H1 (cell line): ENCODE measurements around the gene MCCC1. TPM values are rescaled to one million over a fixed set of nuclear protein-coding genes. Genes with fewer than 3 reads are reported as not detected.

Experiments
- CTCF ChIA-PET: fragments of 300-600 bp; sonication (Branson Sonifier 250); formaldehyde crosslinking; loops from one replicate; lab custom pipeline; 2021; ENCODE audit not compliant: partially characterized antibody; lab: Charles Lee
- POLR2A ChIA-PET: fragments of 300-600 bp; sonication (Branson Sonifier 250); formaldehyde crosslinking; loops from one replicate; lab custom pipeline; 2021; ENCODE audit warnings: inconsistent platforms; ENCODE audit not compliant: partially characterized antibody; lab: Charles Lee
- DNase-seq, 2 experiments: peaks; one replicate each; pipeline versions ENCODE4 v3.0.0 to v3.0.0-alpha.2; 2010 to 2022; ENCODE audit warnings: low spot score in 2 of 2, low read depth in 1 of 2, mixed read lengths in 1 of 2
- FAIRE-seq: peaks from 2 replicates; lab custom pipeline; 2011; peaks lifted over from hg19 to GRCh38; lab: Jason Lieb, UNC
- H2AFZ ChIP-seq: 2 replicates; pipeline ENCODE4 v1.8.1; 2012; ENCODE audit warnings: low read length, inconsistent platforms
- H2AK5ac ChIP-seq: 2 replicates; pipeline ENCODE4 v1.6.1; 2013; ENCODE audit warnings: low read depth, low read length
- H2BK120ac ChIP-seq: replicated peaks from 2 replicates; pipeline ENCODE3; 2013; ENCODE audit warnings: low read depth, low read length, inconsistent platforms
- H2BK12ac ChIP-seq: 2 replicates; pipeline ENCODE4 v1.6.1; 2013; ENCODE audit warnings: low read depth, low read length
- H2BK15ac ChIP-seq: 2 replicates; pipeline ENCODE4 v1.6.1; 2013; ENCODE audit warnings: low read length
- H2BK20ac ChIP-seq: 2 replicates; pipeline ENCODE4 v1.6.1; 2013; ENCODE audit warnings: low read length
- H2BK5ac ChIP-seq: 2 replicates; pipeline ENCODE4 v1.6.1; 2013; ENCODE audit warnings: low read depth, low read length
- H3K14ac ChIP-seq: 2 replicates; pipeline ENCODE4 v1.6.1; 2013; ENCODE audit warnings: inconsistent platforms; ENCODE audit not compliant: insufficient read length
- H3K18ac ChIP-seq: 2 replicates; pipeline ENCODE4 v1.6.1; 2013; ENCODE audit warnings: low read length; ENCODE audit errors: extremely low read depth
- H3K23ac ChIP-seq: 2 replicates; pipeline ENCODE4 v1.6.1; 2013; ENCODE audit warnings: inconsistent platforms; ENCODE audit not compliant: insufficient read length
- H3K23me2 ChIP-seq: 2 replicates; pipeline ENCODE4 v1.6.1; 2013; ENCODE audit warnings: low read depth, low read length
- H3K27ac ChIP-seq: 2 replicates; pipeline ENCODE4 v1.6.1; 2011; ENCODE audit warnings: low read depth, low read length, inconsistent platforms
- H3K27me3 ChIP-seq, 4 experiments: replicated peaks in 1 of 4; 1 replicate in 1 of 4; 2 replicates in 3 of 4; pipeline versions ENCODE4 v1.6.1 to v1.8.1; 2011 to 2013; ENCODE audit warnings: low read length in 3 of 4, mild to moderate bottlenecking in 3 of 4, inconsistent platforms in 2 of 4, mixed read lengths in 2 of 4, moderate library complexity in 1 of 4; ENCODE audit not compliant: control insufficient read depth in 3 of 4, insufficient read depth in 3 of 4; ENCODE audit errors: extremely low read depth in 1 of 4
- H3K36me3 ChIP-seq, 4 experiments: 2 replicates each; pipeline versions ENCODE4 v1.6.1 to v1.8.1; 2011 to 2013; ENCODE audit warnings: mild to moderate bottlenecking in 4 of 4, low read length in 3 of 4, moderate library complexity in 2 of 4, control low read depth in 1 of 4, inconsistent platforms in 1 of 4; ENCODE audit not compliant: insufficient read depth in 4 of 4, control insufficient read depth in 2 of 4
- H3K4ac ChIP-seq: replicated peaks from 2 replicates; pipeline ENCODE3; 2013; ENCODE audit warnings: low read length, low read depth, mixed read lengths, inconsistent platforms; ENCODE audit not compliant: insufficient read length
- H3K4me1 ChIP-seq, 4 experiments: replicated peaks in 1 of 4; 1 replicate in 1 of 4; 2 replicates in 3 of 4; pipeline versions ENCODE4 v1.6.1 to v1.8.1; 2011 to 2013; ENCODE audit warnings: low read length in 3 of 4, inconsistent platforms in 2 of 4, mixed read lengths in 1 of 4; ENCODE audit not compliant: insufficient read depth in 4 of 4, control insufficient read depth in 3 of 4
- H3K4me2 ChIP-seq, 2 experiments: 2 replicates each; pipeline versions ENCODE4 v1.6.1 to v1.8.1; 2011 to 2013; ENCODE audit warnings: low read depth in 2 of 2, low read length in 2 of 2, control low read depth in 1 of 2, inconsistent platforms in 1 of 2, mild to moderate bottlenecking in 1 of 2; ENCODE audit not compliant: insufficient read depth in 1 of 2
- H3K4me3 ChIP-seq, 4 experiments: fragments of 200-600, 300-600 bp in 1 of 4; sonication (generic), shearing (Covaris generic), sonication (Bioruptor Twin) in 1 of 4; 2 replicates each; pipeline versions ENCODE4 v1.5.1 to v1.8.1; 2011 to 2016; ENCODE audit warnings: low read length in 4 of 4, low read depth in 3 of 4, control low read depth in 2 of 4, inconsistent platforms in 2 of 4, mild to moderate bottlenecking in 2 of 4, mixed read lengths in 1 of 4, moderate library complexity in 1 of 4; ENCODE audit not compliant: insufficient read depth in 2 of 4; ENCODE audit errors: extremely low read depth in 1 of 4
- H3K56ac ChIP-seq: replicated peaks from 2 replicates; pipeline ENCODE3; 2013; ENCODE audit warnings: low read depth, mild to moderate bottlenecking, mixed read lengths, low read length, inconsistent platforms; ENCODE audit not compliant: insufficient read length
- H3K79me1 ChIP-seq: 2 replicates; pipeline ENCODE4 v1.6.1; 2013; ENCODE audit warnings: low read depth, low read length, control low read depth
- H3K79me2 ChIP-seq, 2 experiments: 2 replicates each; pipeline versions ENCODE4 v1.6.1 to v1.8.1; 2012 to 2013; ENCODE audit warnings: low read length in 2 of 2, mild to moderate bottlenecking in 2 of 2, inconsistent platforms in 1 of 2; ENCODE audit not compliant: insufficient read depth in 2 of 2, control insufficient read depth in 1 of 2
- H3K9ac ChIP-seq, 4 experiments: replicated peaks in 1 of 4; 1 replicate in 1 of 4; 2 replicates in 3 of 4; pipeline versions ENCODE4 v1.6.1 to v1.8.1; 2011 to 2013; ENCODE audit warnings: low read depth in 3 of 4, low read length in 3 of 4, control low read depth in 2 of 4, mild to moderate bottlenecking in 2 of 4, moderate library complexity in 2 of 4, inconsistent platforms in 1 of 4; ENCODE audit errors: extremely low read depth in 1 of 4
- H3K9me3 ChIP-seq, 2 experiments: 2 replicates each; pipeline versions ENCODE4 v1.6.1 to v1.8.1; 2012 to 2013; ENCODE audit warnings: mild to moderate bottlenecking in 2 of 2, moderate library complexity in 2 of 2, control low read depth in 1 of 2, inconsistent platforms in 1 of 2, low read depth in 1 of 2, low read length in 1 of 2, mixed read lengths in 1 of 2; ENCODE audit not compliant: insufficient read depth in 2 of 2
- H4K20me1 ChIP-seq, 2 experiments: replicated peaks in 1 of 2; 2 replicates each; pipeline versions ENCODE3 to v1.8.1; 2011 to 2013; ENCODE audit warnings: inconsistent platforms in 2 of 2, low read length in 2 of 2, mild to moderate bottlenecking in 1 of 2; ENCODE audit not compliant: insufficient read depth in 2 of 2, control insufficient read depth in 1 of 2
- H4K5ac ChIP-seq: 2 replicates; pipeline ENCODE4 v1.6.1; 2013; ENCODE audit warnings: low read length, low read depth, mixed read lengths, inconsistent platforms; ENCODE audit not compliant: insufficient read length
- H4K8ac ChIP-seq: 2 replicates; pipeline ENCODE4 v1.8.0; 2013; ENCODE audit warnings: mild to moderate bottlenecking, moderate library complexity, low read length, inconsistent platforms; ENCODE audit not compliant: insufficient read depth; ENCODE audit errors: extremely low read depth
- H4K91ac ChIP-seq: replicated peaks from 2 replicates; pipeline ENCODE3; 2013; ENCODE audit warnings: low read length, mixed read lengths, inconsistent platforms; ENCODE audit not compliant: insufficient read length
- MAX ChIP-seq: IDR thresholded peaks from 2 replicates; pipeline ENCODE4 v1.6.1; 2012; ENCODE audit warnings: inconsistent platforms
- WGBS, 2 experiments: shearing (Covaris generic) in 1 of 2; methylation state at CpG; one replicate each; pipeline versions ENCODE4 v1.1.6 to v1.1.7; 2013 to 2015; ENCODE audit warnings: low lambda C conversion rate in 2 of 2, mixed read lengths in 2 of 2, inconsistent platforms in 1 of 2, low coverage in 1 of 2, missing lambda C conversion rate in 1 of 2; ENCODE audit not compliant: insufficient replicate concordance in 2 of 2, insufficient coverage in 1 of 2, insufficient read length in 1 of 2; ENCODE audit errors: extremely low coverage in 1 of 2, missing lambda C conversion rate in 1 of 2; 5-methylcytosine and 5-hydroxymethylcytosine counted together
- polyA plus RNA-seq, 7 experiments: library from polyadenylated mRNA; depleted of rRNA in 3 of 7; stranded (reverse) in 5 of 7; unstranded in 2 of 7; fragments of >200 nt in 5 of 7; fragments of 200-250 nt in 2 of 7; gene quantifications; 1 replicate in 5 of 7; 2 replicates in 1 of 7; 4 replicates in 1 of 7; pipeline versions ENCODE4 v1.2.1 to v1.2.3, GENCODE V29; 2011 to 2013; ENCODE audit warnings: missing spikeins in 2 of 7, mixed read lengths in 2 of 7
- total RNA-seq: library from RNA; stranded (reverse); fragmentation: NEBNext Ultra II Directional; extraction: Animal tissue kit (Norgen Biotek cat#: 25700); gene quantifications from 2 replicates; pipeline ENCODE4 v1.2.1, GENCODE V29; 2021

MCCC1 gene
- total and polyA plus RNA-seq, 2 of the 8 experiments (the other 6 are each of a cell fraction or from before 2014, with no cell fraction given), result 10.8 to 21.5 TPM

DNA sequence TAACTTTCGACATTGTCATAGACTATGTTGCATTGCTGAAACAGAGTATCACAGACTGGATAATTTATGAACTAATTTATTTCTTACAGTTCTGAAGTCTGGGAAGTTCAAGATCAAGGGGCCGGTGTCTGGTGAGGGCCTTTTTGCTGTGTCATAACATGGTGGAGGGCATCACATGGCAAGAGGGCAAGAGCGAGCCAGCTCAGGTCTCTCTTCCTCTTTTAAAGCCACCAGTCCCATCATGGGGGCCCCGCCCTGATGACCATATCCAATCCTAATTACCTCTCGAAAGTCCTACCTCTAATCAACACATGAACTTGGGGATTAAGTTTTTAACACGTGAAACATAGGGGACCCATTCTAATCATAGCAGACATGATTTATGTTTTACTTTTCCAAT is 85.4 kb downstream of the MCCC1 start:
- no peak overlapping the region for H2BK120ac ChIP-seq
- no peak overlapping the region for H3K4me2 ChIP-seq
- no peak overlapping the region for H3K14ac ChIP-seq
- H4K5ac ChIP-seq, result no peak overlapping the region
- H3K56ac ChIP-seq, result no peak overlapping the region
- no peak overlapping the region for H2AK5ac ChIP-seq
- H3K36me3 ChIP-seq, result peaks cover 0 to 22% (median 6%) of the 10 kb centered on the region in 4 experiments; a peak in 4 of 8 replicates
- H3K4me1 ChIP-seq, result peaks cover 0 to 3% (median 0%) of the 10 kb centered on the region in 4 experiments; a peak in 2 of 7 replicates
- no peak overlapping the region for H3K27ac ChIP-seq
- no peaks in the 10 kb centered on the region for H3K23me2 ChIP-seq
- no peak overlapping the region for H4K8ac ChIP-seq
- H2BK12ac ChIP-seq, result no peak overlapping the region
- no peaks in the 10 kb centered on the region for H3K79me1 ChIP-seq
- peaks cover 0 to 3% of the 10 kb centered on the region in 2 experiments for H4K20me1 ChIP-seq
- ChIA-PET POLR2A (interaction anchor here (0.7 kb wide), 1 partner anchor 32 kb away, joined by 3 read pairs; no protein-coding TSS in a partner anchor), CTCF (interaction anchor here (0.6 to 0.9 kb wide), 3 partner anchors 22 to 71 kb away, joined by 3 read pairs; no protein-coding TSS in a partner anchor)
- H3K4me3 ChIP-seq, result no peak overlapping the region
- no peaks in the 10 kb centered on the region for H3K79me2 ChIP-seq
- FAIRE-seq (no peak), DNase-seq (no peak)
- no peaks in the 10 kb centered on the region for H3K27me3 ChIP-seq
- H3K18ac ChIP-seq, result no peak overlapping the region
- no peak overlapping the region for H4K91ac ChIP-seq
- no peak overlapping the region for H3K9ac ChIP-seq
- H2AFZ ChIP-seq, result no peak overlapping the region
- H2BK5ac ChIP-seq, result no peak overlapping the region
- no peak overlapping the region for H3K4ac ChIP-seq
- no peak overlapping the region for H2BK20ac ChIP-seq
- no peaks in the 10 kb centered on the region for H3K9me3 ChIP-seq
- WGBS, 2 experiments, result 93% methylated on average over 6 of the region's 6 CpGs; no CpG with 5 or more reads in 1 of the 2 experiments
- H3K23ac ChIP-seq, result no peak overlapping the region
- no peak for TF ChIP-seq MAX
- no peak overlapping the region for H2BK15ac ChIP-seq
